ENCODE data around the gene ZNF282. TPM values are rescaled to one million over a fixed set of nuclear protein-coding genes. Genes with fewer than 3 reads are reported as not detected.
"Not testable (repeated sequence)": the region's sequence is repeated elsewhere in the genome, so short reads cannot be mapped to it uniquely, and the experiment has no call there.

Gene ZNF282
- polyA plus RNA-seq, 1 donor, result 21.7 TPM

DNA sequence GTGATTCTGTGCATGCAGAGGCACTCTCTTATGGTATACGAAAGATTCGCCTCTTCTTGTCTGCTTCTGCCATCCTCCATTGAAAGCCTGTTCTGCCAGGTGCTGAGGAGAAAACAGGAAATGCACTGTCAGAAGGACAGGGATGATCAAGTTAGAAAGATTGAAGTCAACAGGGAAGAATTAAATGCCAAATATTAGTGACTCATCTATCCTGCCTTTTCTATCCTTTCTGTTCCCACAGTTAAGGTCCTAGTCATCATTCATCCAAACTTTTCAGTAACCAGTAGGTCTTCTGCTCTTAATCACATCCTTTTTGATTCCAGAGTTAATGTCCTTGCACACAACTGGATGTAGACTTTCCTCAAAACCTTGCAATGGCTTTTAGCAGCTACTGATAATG lies 61.8 kb downstream of the ZNF282 start:
- DNase-seq, result no peak

DNA sequence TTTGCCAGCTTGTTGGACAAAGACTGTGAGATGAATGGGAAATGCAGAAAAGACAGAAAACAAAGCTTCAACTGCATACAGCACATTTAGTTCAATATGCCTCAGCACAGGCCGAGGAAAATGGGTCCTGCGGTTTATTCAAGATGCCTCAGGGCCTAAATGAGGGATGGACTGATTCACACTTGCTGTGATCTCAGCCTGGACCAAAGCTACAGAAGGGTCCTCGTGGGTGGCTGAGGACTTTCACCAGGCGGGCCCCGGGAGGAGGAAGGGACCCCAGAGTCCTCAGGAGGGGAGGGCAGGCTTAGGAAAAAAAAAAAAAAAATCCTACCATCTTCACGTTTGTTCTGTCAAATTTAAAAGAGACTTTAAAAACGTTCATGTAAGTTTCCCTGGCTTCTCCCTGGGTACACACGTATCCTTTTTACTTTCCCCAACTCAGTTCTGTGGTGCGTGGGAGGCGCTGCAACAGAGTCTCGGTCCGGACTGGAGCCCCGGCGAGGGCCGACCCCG lies 66.0 kb downstream of the ZNF282 start:
- DNase-seq, result no peak

DNA sequence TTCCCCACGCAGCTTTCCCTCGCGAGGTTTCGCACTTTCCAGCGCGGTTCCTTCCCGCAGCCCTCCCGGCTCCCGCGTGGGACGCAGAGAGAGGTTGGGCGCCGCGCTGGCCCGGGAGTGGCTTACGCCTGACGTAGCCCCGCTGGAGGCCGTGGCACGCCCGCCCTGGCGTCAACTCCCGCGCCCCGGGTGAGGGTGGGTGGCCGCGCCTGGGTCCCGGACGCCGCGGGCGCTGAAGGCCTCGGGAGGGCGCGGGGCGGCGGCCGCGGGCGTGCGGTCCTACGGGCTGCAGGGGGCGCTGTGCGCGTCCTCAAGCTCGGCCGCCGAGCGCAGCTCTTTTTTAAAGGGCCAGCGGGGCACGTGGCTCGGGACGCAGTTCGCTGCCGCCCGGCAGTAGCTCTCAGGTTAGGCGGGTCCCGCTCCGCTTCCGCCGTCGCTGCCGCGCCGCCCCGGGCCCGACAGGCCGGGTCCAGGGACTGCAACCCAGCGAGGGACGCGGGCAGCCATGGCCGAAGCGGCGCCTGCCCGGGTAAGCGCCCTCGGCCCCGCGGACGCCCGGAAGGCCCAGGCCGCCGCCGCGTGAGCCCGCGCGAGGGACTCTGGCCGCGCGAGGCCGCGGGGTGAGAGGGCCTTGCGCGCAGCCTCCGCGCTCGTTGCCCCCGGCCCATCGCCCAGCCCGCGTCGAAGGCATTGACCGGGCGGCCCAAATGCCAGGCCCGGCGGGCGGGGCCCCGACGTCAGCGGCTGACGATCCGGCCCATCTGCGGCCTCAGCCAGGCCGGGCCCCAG lies 66.7 kb downstream of the ZNF282 start, which contains the start of gene ZNF783:
ZNF783 (plus strand) TSS at position 368 of the 789 bp plus-strand sequence; CDS start at position 506, 138 bp downstream.
- DNase-seq, result peak; percentile 93

DNA sequence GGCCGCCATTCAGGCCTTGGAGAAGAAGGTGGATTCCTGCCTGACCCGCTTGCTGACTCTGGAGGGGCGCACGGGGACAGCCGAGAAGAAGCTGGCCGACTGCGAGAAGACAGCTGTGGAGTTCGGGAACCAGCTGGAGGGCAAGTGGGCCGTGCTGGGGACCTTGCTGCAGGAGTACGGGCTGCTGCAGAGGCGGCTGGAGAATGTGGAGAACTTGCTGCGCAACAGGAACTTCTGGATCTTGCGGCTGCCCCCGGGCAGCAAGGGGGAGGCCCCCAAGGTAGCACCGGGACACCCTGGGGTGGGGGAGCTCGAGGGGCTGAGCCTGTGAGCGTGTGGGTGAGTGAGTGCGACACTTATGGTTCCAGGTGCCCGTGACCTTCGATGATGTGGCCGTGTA lies 71.1 kb downstream of the ZNF282 start:
- DNase-seq, result no peak

DNA sequence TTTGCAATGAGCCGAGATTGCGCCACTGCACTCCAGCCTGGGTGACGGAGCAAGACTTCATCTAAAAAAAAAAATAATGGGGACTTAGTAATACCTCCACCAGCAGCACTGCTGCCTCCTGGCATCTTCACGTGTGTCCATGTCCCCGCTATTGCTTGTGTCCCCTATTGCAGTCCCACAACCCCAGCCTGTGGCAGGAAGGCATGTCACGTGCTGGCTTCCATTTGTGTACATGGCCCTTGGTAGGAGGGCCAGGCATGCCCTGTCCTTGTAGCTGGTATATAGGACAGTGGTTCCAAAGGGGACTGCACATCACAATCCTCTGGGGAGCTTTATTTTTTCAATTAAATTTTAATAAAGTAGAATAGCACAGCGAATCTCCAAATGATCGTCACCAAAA lies 72.4 kb downstream of the ZNF282 start:
- DNase-seq, result no peak

DNA sequence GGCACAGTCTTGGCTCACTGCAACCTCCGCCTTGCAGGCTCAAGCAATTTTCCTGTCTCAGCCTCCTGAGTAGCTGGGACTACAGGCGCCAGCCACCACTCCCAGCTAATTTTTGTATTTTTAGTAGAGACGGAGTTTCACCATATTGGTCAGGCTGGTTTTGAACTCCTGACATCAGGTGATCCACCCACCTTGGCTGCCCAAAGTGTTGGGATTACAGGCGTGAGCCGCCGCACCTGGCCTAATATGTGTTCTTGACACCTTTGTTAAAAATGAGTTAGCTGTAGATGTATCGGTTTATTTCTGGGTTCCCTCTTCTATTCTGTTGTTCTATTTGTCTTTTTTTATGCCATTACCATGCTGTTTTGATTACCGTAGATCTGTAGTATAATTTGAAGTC lies 79.1 kb downstream of the ZNF282 start:
- not testable (repeated sequence) for DNase-seq

Other genes with a start within 250 kb of the ZNF282 start
- gene PDIA4, start 167.0 kb upstream of the ZNF282 start, polyA plus RNA-seq (ENCODE audit: insufficient read length), result 55.7 TPM
- 4.4 TPM for gene ZNF786, start 104.8 kb upstream of the ZNF282 start, polyA plus RNA-seq (ENCODE audit: insufficient read length)
- gene ZNF425, start 69.2 kb upstream of the ZNF282 start, polyA plus RNA-seq (ENCODE audit: insufficient read length), result 4.5 TPM
- gene ZNF398, start 48.1 kb upstream of the ZNF282 start, polyA plus RNA-seq (ENCODE audit: insufficient read length), result 7.3 TPM
- gene ZNF212, start 44.1 kb downstream of the ZNF282 start, polyA plus RNA-seq (ENCODE audit: insufficient read length), result 9.9 TPM
- gene ZNF783, start 66.7 kb downstream of the ZNF282 start, polyA plus RNA-seq (ENCODE audit: insufficient read length), result 14.1 TPM